K562 (cell line): ENCODE results near the gene ITPRID2. TPM values are rescaled to one million over a fixed set of nuclear protein-coding genes. Genes with fewer than 3 reads are reported as not detected.

Experiments
- ATF1 ChIP-seq, 2 experiments: fragments of 450-650 bp in 1 of 2; IDR thresholded peaks; 2 replicates each; pipeline ENCODE4 v1.6.1; 2016; ENCODE audit warnings: missing compliant biosample characterization in 1 of 2, missing genetic modification characterization in 1 of 2
- BMI1 ChIP-seq: fragments of 150-350 bp; IDR thresholded peaks from 2 replicates; pipeline ENCODE4 v1.6.1; 2014; ENCODE audit warnings: low read length
- CBX2 ChIP-seq: fragments of 200-600 bp; sonication (generic); IDR thresholded peaks from one replicate; pipeline ENCODE4 v1.6.1; 2012; ENCODE audit warnings: mild to moderate bottlenecking, low read length, inconsistent platforms; ENCODE audit not compliant: insufficient read depth, poor library complexity, severe bottlenecking
- CXXC5 ChIP-seq: fragments of 250-450 bp; sonication (Bioruptor Pico); IDR thresholded peaks from 2 replicates; pipeline ENCODE4 v1.8.0; 2022; ENCODE audit warnings: inconsistent platforms, mild to moderate bottlenecking, moderate library complexity
- FOXA1 ChIP-seq: fragments of 450-650 bp; IDR thresholded peaks from 2 replicates; pipeline ENCODE4 v1.6.1; 2016; ENCODE audit warnings: mild to moderate bottlenecking, borderline replicate concordance
- GTF3C2 ChIP-seq: IDR thresholded peaks from 3 replicates; pipeline ENCODE4 v1.6.1; 2011; ENCODE audit warnings: borderline replicate concordance, mild to moderate bottlenecking, moderate library complexity; ENCODE audit not compliant: insufficient read length; ENCODE audit errors: extremely low read depth
- HNRNPH1 ChIP-seq: fragments of 200-400 bp; formaldehyde crosslinking; optimal IDR thresholded peaks from 2 replicates; pipeline ENCODE3; 2017; ENCODE audit warnings: low read depth, mild to moderate bottlenecking, low read length, moderate library complexity
- L3MBTL2 ChIP-seq: fragments of 450-650 bp; IDR thresholded peaks from 2 replicates; pipeline ENCODE4 v1.6.1; 2016; ENCODE audit warnings: mild to moderate bottlenecking, moderate library complexity
- MIER1 ChIP-seq: fragments of 450-650 bp; IDR thresholded peaks from 2 replicates; pipeline ENCODE4 v1.6.1; 2016; ENCODE audit warnings: antibody characterized with exemption, mild to moderate bottlenecking, low read depth
- MLX ChIP-seq, 2 experiments: fragments of 450-650 bp in 1 of 2; sonication (generic) in 1 of 2; formaldehyde crosslinking; conservative IDR thresholded peaks; 2 replicates each; pipeline versions ENCODE4 v1.4.0 to v1.8.1; 2020 to 2022; ENCODE audit warnings: mild to moderate bottlenecking in 1 of 2, missing genetic modification reagents in 1 of 2
- POLR2AphosphoS2 ChIP-seq: IDR thresholded peaks from 2 replicates; pipeline ENCODE4 v1.6.1; 2012; ENCODE audit warnings: low read length, improper control_type of control experiment
- SMAD4 ChIP-seq: fragments of 250-450 bp; sonication (Bioruptor Pico); conservative IDR thresholded peaks from 2 replicates; pipeline ENCODE4 v1.8.0; 2021; ENCODE audit warnings: inconsistent platforms, mild to moderate bottlenecking, moderate library complexity
- SRSF3 ChIP-seq: fragments of 200-400 bp; formaldehyde crosslinking; IDR thresholded peaks from 2 replicates; pipeline ENCODE4 v1.6.1; 2016; ENCODE audit warnings: mild to moderate bottlenecking, low read length, moderate library complexity; ENCODE audit not compliant: insufficient read depth
- ZC3H8 ChIP-seq: fragments of 450-650 bp; IDR thresholded peaks from 2 replicates; pipeline ENCODE4 v1.6.1; 2017
- ZNF134 ChIP-seq: fragments of 250-450 bp; sonication (Bioruptor Pico); conservative IDR thresholded peaks from 2 replicates; pipeline ENCODE4 v1.4.0; 2020
- ZNF707 ChIP-seq: fragments of 250-450 bp; sonication (Bioruptor Pico); conservative IDR thresholded peaks from 2 replicates; pipeline ENCODE4 v1.8.0; 2022; ENCODE audit warnings: inconsistent platforms, mild to moderate bottlenecking, moderate library complexity
- polyA plus RNA-seq, 8 experiments: library from polyadenylated mRNA; depleted of rRNA in 4 of 8; stranded (reverse) in 5 of 8; unstranded in 3 of 8; fragments of >200 nt; fragmentation: Nextera tagmentation in 2 of 8; fragmentation: Illumina TruSeq in 1 of 8; extraction: Ambion mirVana in 2 of 8; extraction: Trizol in 1 of 8; gene quantifications; 2 replicates each; pipeline versions ENCODE4 v1.2.1 to v1.2.3, GENCODE V29; 2011 to 2014; ENCODE audit warnings: inconsistent platforms in 1 of 8, missing spikeins in 1 of 8
- total RNA-seq, 7 experiments: library from RNA; depleted of rRNA in 6 of 7; stranded (reverse); fragments of >200 nt in 6 of 7; fragmentation: Illumina TruSeq in 2 of 7; extraction: Trizol in 2 of 7; gene quantifications; 2 replicates each; pipeline versions ENCODE4 v1.2.1 to v1.2.3, GENCODE V29; 2011 to 2021; ENCODE audit warnings: low replicate concordance in 1 of 7
- TF ChIP-seq, protein P1 (sequence below): sonication (generic); formaldehyde crosslinking; IDR thresholded peaks from 2 replicates; pipeline ENCODE4 v1.8.0; 2022; ENCODE audit warnings: mild to moderate bottlenecking, missing genetic modification reagents, borderline replicate concordance
- TF ChIP-seq, protein P2 (sequence below): fragments of 450-650 bp; formaldehyde crosslinking; IDR thresholded peaks from 2 replicates; pipeline ENCODE4 v1.4.0; 2022; ENCODE audit warnings: missing genetic modification characterization

ITPRID2 gene
- total and polyA plus RNA-seq, 9 of the 15 experiments (the other 6 are each of a cell fraction or from before 2014, with no cell fraction given), result 18.5 to 77.8 (median 52.0) TPM

GRCh38 chr2:181891966-181892798 lies 652 bp downstream of the ITPRID2 start (continued):
- TF ChIP-seq CXXC5 (CRISPR knock-in tag) (peak; percentile 68), HNRNPH1 (no peak), ZNF707 (CRISPR knock-in tag) (no peak), POLR2AphosphoS2 (no peak), BMI1 (no peak), L3MBTL2 (peak; percentile 90), GTF3C2 (no peak), MIER1 (0 out of 2 replicates have a peak, but pooled peaks have one; percentile 20), ZC3H8 (no peak), MLX (CRISPR knock-in tag; conservative IDR thresholded peaks at IDR 0.05) (peak in 1 of 2 experiments; percentile 70; a peak in 1 of 4 replicates), CBX2 (no peak), SMAD4 (CRISPR knock-in tag) (peak; percentile 49; the same call in 1 of the 2 replicates), ATF1 (CRISPR knock-in tag; IDR thresholded peaks at IDR 0.05) (no peak), ATF1 (tag; IDR thresholded peaks at IDR 0.05) (peak; percentile 73), FOXA1 (no peak), ZNF134 (no peak), SRSF3 (no peak)
- TF ChIP-seq, protein P1, sequence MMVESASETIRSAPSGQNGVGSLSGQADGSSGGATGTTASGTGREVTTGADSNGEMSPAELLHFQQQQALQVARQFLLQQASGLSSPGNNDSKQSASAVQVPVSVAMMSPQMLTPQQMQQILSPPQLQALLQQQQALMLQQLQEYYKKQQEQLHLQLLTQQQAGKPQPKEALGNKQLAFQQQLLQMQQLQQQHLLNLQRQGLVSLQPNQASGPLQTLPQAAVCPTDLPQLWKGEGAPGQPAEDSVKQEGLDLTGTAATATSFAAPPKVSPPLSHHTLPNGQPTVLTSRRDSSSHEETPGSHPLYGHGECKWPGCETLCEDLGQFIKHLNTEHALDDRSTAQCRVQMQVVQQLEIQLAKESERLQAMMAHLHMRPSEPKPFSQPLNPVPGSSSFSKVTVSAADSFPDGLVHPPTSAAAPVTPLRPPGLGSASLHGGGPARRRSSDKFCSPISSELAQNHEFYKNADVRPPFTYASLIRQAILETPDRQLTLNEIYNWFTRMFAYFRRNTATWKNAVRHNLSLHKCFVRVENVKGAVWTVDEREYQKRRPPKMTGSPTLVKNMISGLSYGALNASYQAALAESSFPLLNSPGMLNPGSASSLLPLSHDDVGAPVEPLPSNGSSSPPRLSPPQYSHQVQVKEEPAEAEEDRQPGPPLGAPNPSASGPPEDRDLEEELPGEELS (CRISPR knock-in tag), result peak; percentile 51; the same call in 1 of the 2 replicates
- TF ChIP-seq, protein P2, sequence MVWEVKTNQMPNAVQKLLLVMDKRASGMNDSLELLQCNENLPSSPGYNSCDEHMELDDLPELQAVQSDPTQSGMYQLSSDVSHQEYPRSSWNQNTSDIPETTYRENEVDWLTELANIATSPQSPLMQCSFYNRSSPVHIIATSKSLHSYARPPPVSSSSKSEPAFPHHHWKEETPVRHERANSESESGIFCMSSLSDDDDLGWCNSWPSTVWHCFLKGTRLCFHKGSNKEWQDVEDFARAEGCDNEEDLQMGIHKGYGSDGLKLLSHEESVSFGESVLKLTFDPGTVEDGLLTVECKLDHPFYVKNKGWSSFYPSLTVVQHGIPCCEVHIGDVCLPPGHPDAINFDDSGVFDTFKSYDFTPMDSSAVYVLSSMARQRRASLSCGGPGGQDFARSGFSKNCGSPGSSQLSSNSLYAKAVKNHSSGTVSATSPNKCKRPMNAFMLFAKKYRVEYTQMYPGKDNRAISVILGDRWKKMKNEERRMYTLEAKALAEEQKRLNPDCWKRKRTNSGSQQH (CRISPR knock-in tag), result no peak
